C4-2B (cell line): ENCODE results near the gene PAQR9.

Source experiments
- CTCF ChIP-seq: fragments of 450-650 bp; conservative IDR thresholded peaks from 2 replicates; pipeline ENCODE4 v1.5.1; 2017; ENCODE audit warnings: mild to moderate bottlenecking
- ZFX ChIP-seq: fragments of 450-650 bp; IDR thresholded peaks from 2 replicates; pipeline ENCODE4 v1.6.1; 2017

- TF ChIP-seq CTCF (no peak), ZFX (no peak)
Observed at GRCh38 chr3:142960322-142960850, 3.1 kb downstream of the PAQR9 start.
